Ramos (cell line): ENCODE results near the gene CMSS1.

Source experiments
- in situ Hi-C: fragments of 300-500 bp; cut with MboI; formaldehyde crosslinking; loops from one replicate; pipeline ENCODE4 v1.14.3; 2022; ENCODE audit warnings: low sequenced_read_pairs; ENCODE audit not compliant: unreplicated experiment

CMSS1 gene

DNA sequence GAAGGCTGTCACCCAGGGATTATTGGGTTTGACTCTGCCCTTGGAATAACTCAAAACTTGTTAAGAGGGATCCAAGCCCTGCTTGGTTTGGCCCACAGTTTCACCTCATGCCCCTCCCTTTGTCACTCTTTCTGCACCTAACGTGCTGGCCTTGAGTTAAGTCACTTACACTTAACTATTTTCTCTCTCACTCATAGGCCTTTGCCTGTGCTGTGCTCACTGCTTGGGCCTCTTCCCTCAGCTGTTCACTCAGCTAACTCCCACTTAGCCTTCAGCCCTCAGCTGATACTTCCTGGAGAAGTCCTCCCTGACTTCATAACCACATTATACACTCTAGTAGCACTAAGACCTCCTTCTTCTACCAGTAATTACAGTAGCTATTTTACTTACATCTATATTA lies 133.3 kb downstream of the CMSS1 start:
- in situ Hi-C loops: no loop called here

DNA sequence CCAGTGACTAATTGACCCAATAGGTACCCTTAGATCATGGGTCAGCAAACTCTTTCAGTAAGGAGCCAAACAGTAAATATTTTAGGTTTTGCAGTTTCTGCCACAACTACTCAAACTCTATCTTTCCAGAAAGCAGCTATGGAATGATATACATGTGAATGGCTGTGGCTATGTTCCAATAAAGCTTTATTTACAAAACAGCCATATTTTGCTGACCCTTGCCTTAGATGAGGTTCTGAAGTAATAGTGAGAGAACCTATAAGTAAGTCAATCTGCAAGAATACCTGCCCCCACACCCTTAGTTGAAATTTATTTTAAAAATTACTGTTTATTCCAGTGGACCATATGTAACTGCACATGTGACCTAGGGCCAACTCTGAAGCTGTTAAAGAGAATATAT lies 134.0 kb downstream of the CMSS1 start:
- in situ Hi-C loops: no loop called here

DNA sequence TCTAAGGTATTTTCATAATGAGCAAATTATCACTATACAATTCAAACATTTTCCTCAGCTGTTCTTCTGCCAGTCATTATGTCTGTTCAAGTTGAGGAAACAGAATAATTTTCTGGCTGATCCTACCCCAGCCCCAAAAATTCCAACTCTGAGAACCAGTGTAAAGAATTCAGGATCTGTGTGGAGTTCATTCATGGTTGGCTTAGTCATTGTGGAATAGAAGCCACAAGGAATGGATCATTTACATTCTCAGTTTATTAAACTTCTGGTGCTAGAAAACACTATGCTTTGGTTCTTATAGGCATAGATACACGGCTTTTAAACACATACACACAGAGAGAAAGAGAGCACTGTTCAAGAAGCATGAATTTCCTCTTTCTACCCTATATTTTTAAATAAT lies 134.6 kb downstream of the CMSS1 start:
- in situ Hi-C loops: no loop called here

DNA sequence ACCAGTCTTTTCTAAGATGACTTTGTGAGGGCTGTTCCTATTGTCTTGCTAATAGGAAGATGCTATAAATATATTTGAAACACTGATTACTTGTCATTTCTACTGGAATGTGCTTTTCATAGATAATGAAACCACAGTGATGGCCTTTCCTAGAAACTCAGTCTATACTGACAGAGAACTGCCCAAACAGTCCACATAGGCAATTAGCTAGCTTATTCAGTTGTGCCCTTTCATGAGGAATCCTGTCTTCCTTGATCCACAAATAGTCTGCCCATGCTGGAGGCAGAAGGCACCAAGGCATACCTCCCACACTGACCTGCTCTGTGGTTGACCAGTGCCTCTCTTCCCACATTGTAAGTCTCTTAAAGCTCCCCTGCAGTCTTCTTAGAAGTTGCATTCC lies 135.9 kb downstream of the CMSS1 start:
- in situ Hi-C loops: no loop called here

DNA sequence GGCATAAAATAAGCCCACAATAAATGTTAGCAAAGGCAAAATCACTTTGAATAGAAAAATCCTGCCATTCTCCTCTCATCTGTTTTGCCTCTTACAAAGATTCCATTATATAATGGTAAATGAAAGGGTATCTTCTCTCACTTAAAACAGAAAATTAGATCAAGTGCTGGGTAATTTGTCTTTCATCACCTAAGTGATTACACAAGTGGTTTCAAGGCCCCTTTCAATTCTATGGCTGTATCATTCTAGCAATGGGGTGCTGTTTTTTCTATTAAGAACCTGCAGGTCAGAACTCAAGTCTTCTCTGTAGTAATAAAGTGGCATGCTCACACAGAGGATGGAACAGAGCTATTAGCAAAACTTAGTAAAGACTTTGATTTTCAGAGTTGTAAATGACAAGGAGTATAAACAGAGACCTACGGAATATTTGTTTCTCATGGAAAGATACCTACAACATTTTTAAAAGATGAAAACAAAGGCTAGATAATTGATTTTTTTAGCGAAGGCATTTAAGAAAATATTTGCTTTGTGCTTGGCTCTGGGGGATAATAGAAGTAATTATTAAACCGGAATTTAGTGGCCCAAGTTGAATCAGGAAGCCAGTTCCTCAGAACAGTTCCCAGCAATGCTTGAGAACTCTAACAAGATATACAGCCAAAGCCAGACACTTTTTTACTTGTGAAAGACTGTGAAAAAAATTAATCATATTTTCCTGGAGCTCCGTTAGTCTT lies 137.4 kb downstream of the CMSS1 start:
- in situ Hi-C loops: no loop called here

DNA sequence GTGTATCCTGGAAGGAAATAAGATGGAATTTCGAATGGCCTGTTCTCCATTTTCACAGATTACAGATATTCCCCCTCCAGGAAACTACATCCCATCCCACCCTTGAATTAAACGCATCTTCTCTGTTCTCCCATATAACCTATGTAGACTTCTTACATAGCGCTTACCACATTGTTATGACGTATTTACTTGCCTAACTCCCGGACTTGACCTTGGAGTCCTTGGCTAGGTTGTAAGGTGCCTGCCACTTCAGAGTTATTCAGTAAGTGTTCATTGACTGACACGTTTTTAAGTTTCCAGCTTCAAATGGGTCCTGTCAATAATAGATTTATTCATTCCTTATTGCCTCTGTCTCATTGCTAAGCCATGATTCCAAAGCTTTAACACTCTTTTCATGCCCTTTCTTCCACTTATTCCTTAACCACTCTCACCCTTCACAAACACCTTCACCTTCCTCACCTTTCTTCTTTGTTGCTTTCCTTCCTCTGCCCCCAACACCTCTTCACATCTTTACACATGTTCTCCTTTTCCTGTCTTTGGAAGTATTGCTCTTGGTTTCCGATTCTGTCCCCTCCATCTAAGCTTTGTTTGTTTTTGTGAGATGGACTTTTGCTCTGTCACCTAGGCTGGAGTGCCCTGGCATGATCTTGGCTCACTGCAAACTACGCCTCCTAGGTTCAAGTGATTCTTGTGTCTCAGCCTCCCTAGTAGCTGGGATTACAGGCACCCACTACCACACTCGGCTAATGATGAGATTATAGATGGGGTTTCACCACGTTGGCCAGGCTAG lies 138.3 kb downstream of the CMSS1 start:
- in situ Hi-C loops: no loop called here

DNA sequence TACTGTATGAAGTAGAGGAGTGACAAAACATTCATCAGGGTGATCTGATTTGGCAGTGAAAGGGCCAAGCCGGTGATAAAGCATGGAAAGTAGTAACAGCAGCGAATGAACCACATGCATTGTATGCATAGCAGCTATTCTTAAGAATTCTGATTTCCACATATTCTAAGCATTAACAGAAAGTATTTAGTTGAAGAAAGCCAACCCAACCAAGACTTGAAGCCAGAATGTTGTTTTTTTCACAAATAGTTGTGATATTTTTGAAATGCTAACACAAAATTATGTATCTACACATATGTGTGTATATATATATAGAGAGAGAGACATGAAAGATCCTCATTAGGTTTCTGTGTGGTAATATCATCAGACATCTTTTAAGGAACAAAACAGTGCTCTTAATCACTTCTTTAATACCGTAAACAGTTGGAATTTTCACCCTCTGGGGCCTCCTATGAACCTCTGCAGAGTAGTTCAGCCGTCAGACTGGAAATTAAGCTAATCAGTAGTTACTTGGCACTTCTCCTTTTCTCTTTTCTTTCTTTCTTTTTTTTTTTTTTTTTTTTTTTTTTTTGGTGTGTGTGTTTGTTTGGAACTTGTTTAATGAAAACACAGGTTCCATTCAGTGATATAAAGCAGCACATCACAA lies 139.6 kb downstream of the CMSS1 start:
- in situ Hi-C loops: no loop called here

DNA sequence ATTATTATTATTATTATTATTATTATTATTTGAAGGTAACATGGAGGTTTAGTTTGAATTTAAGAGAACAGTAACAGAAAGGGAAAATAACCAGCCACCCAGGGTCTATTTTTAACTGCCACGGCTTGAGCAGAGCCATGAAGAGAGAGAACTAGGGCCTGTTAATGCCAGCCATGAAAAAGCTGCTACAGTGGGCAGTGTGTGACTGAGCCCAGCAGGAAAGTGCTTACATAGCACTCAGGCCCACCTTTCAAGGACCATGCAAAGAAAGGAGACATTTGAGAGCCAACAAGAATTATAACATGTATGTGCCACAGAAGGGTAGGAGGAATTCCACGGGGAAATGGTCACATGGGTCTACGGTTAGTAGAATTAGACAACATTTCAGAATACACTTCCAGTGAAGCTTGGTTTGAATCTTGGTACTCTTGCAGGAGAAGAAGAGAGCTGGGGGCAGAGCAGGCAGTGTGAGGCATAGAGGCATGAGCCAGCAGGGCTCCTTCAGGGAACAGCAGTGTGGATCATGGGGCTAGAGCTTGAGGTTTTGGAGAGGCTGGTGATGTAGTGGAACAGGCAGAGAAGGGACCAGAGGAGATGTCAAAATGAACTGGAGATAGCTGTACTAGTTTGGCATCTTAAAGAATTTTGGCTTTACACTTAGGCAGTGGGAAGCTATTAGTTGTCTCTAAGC lies 140.7 kb downstream of the CMSS1 start:
- in situ Hi-C loops: no loop called here

DNA sequence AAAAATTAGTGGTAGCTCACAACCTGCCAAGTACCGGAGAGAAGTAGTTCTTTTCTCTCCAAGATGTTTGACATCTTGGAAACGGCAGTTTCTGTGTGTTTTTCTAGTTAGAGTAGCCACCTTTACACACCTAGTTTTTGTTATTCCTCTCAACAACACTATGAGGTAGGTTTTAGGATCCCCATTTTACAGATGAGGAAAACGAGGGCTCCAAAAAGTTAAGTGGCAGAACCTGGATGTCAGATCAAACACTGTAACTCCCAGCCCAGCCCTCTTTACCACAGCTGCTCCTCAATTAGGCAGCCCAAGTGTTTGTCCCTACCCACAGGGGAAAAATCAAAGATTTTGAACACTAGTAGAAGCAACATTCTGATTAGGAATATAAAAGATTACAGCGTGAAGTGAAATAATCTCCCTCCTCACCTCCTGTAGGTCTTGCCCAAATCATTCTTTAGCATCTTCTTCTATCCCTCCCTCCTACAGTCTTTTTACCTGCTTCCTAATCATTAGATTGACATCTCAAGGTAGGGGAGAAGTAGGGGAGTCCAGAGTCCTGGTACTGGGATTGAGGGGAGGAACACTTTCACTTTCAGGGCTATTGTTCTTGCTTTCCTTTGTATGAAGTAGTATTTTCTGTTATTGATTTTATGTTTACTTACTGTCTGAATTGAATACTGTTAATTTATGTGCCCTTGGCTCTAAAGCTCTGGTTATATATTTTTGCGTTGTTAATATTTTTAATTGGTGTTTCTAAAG lies 142.6 kb downstream of the CMSS1 start:
- in situ Hi-C loops: no loop called here

DNA sequence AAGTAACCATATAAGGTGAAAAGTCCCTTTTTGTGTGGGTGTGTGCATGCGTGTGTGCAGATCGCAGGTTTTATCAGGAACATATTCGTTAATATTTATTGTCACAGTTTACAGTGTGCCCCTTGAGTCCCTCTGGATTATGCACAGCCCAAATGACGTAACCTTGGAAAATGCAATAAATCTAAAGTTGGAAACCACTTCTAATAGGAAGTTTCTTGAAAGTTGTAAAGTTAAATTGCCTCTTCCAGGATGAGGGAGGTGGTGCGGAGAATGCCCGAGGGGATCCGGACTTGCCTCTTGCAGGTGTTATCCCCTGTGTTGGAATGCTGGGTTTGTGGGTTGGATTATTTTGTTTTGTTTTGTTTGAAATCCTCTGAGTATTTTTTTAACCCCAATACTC lies 143.3 kb downstream of the CMSS1 start:
- in situ Hi-C loops: no loop called here

DNA sequence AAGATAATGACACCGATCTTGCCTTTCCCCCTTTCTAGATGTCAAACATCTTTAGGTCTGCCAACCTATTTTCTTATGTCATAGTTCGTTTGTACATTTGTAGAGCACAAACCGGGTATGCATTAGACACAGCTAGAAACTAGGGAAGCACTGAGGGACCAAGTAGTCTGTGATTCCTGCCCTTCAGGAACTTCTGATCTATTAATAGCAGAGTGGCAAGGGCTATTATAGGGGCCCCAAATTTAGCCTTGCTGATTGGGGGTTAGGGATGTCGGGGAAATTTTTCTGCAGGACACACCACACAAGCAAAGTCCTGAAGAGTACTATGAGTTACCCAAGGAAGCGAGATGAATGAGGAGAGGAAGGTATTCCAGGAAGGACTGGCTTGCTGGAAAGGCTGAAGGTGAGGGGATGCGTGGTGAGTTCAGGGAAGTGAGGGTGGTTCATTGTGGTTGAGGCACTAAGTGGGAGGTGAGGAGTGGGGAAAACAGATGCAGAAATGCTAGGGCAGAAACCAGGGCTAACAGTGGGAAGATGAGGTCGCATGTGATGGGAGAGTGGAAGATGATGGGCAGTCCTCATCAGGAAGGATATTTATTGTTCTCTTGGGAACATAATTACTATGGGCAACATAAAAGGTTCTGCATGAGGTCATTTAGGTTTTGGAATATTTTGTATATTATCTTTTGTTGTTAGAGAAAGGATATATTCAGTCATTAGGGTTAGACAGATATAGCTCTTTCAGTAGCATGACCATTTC lies 144.3 kb downstream of the CMSS1 start:
- in situ Hi-C loops: no loop called here

DNA sequence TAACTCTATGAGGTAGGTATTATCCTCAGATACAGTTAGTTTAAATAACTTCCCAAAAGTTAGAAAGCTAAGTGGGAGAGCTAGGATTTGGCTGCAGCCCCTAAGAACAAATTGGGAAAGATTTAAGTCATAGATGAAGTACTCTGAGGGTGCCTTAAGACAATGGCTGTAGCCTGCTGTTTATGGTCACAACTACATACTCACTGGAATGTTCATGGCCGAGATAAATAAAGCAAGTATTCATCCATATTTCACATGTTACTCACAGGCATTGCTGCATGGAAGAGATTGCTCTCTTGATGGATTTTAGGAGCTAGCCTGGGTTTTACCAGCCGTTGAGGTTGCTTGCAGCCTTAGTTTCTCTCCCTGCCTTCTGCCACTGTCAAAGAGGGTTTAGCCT lies 145.0 kb downstream of the CMSS1 start:
- in situ Hi-C loops: no loop called here

DNA sequence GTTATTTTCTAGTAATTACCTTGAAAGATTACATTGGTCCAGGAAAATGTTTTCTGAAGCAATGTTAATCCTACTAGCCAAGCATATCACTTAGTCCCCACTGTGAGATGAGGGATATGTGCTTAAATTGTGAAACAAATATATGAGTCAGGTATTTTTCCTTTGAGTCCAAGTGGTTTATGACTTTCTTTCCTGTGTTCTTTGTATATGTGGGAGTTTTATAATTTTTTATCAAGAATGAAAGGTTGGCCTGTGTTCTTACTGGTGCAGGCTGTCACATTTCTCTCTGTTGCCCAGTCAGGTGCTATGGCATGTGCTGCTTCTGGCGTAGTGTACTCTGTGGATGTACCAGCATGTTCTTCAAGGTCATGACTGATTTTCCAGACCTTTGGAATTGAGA lies 147.4 kb downstream of the CMSS1 start:
- in situ Hi-C loops: no loop called here

DNA sequence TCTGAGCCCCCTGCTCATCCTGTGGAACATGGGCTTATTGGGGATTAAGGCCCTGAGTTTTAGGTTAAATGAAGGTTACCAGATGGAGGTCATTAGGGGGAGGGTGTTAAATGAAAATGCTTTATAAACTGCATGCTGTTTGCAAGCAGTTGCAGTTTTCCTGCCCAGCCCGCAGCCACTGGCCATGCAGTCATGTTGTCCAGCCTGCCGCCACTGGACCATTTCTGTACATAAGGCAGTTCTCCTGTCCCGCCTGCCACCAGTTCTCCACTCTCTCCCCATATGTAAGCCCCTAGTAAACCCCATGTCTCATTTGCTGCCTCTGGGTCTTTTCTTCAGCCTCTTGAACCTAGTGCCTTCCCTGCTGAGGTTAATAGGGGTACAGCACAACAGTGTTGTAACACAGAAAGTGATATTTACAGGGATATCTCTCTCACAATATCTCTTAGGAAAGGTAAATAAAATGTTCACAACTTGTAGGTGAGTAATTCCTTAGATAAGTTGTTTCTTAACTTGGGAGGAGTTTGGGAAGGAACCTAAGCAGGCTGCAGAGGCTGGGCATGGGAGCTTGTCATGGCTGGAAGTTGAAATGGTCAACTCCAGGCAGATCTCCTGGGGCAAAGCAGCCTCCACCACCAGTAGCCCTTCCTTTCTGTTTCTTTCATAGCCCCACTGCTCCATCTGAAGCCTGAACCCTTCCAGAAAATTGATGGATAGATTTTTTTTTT lies 148.2 kb downstream of the CMSS1 start:
- in situ Hi-C loops: no loop called here

DNA sequence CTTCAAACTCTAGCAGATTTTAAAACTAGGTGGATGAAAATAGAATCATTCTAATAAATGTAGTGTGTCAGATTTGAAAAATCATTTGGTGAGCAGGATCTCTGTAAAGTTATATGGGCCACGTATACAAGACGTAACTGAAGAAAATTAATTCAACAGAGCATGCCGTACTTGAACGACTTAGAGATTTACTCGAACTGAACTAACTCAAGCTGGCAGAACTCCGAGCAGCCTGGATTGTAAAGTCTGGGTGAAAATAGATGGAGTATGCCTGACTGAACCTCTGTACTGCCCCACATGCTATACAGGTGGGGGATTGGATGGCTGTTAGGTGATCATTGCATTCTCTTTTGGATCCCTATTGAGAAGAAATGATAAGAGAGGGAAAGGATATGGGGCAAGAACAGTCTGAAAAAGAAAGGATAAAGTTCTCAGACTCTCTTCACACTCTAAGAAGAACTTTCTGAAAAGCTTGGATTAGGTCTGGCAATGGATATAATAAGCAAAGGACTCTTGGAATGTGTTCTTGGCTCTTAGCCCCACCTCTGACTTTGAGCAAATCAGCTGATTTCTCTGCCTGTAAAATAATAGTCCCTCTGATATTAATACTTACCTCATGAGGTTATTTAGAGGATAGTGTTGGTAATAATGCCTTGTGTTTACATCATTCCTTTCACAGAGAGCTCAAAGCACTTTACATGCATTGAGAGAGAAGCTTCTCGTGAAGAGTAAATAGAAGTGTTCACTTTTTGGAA lies 149.2 kb downstream of the CMSS1 start:
- in situ Hi-C loops: no loop called here

DNA sequence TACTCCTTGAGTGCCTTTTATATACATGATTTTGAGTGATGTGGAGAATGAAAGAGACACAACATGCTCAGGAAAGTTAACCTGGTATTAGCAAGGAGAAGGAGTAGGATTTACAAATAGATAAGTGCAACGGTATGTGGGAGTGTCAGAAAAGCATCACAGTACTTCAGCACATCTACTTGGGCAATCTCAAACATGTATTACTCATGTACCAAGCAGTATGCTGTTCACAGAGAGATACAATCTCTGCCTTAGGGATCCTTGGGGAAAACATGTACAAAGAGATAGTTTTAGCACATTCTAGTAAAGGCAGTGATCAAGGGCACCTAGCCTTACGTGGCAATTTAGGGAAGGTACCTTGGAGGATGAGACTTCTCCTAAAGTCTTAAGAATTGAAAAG lies 150.1 kb downstream of the CMSS1 start:
- in situ Hi-C loops: no loop called here

DNA sequence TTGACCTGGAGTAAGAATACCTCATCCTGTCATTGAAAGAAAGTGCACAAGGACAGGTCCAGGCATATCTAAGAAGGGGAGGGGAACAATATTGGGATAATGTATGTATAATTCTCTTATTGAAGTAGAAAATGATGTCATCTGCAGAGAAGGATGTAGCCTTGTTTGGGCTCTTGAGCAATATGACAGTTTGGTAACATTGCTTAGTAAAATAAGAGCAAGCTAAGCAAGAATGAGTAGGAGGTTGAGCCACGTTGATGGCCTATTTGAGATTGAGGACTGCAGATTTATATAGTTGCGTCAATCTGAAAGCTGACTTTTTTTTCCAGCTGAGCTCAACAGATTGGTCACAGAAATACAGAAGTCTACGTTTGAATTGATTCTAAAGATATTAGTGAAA lies 151.5 kb downstream of the CMSS1 start:
- in situ Hi-C loops: no loop called here

DNA sequence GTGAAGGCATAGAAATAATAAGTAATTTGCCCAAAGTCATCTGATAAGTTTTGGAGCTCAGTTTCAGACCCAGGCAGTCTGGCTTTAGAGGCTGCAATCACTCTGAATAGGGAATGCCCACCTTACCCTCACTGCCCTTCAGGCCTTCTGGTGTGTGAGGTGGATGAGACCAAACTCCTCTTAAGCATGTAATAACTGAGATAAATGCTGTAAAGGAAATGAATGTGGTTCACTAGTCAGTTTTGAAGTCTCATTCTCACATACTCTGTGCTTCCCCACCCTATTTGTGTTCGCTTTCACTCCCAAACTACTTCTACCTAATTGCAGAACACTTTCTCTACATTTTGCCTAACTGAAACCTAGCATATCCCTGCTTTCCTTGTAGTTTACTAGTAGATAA lies 152.5 kb downstream of the CMSS1 start:
- in situ Hi-C loops: no loop called here
